ENCODE measurements around the gene CEP57.
"Not testable (repeated sequence)": the region's sequence is repeated elsewhere in the genome, so short reads cannot be mapped to it uniquely, and the experiment has no call there.

Gene CEP57

DNA sequence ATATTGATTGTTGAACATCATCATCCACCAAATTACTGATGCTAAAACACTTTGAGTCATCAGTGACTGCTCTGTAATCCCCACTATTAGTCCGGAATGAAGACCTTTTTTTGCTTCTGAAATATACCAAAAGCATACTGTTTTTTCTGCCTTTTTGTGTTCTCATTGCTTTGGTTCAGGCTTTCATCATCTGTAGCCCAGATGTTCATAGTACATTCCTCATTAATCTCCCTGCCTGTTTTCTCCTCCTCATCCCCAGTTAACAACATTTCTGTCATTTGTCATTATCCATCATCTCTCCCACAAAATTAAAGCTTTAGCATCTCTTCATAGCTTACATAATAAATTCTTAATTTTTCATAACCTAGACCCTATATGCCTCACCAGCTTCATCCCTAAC, 9.2 kb downstream of the CEP57 start:
- DNase-seq = no peak

DNA sequence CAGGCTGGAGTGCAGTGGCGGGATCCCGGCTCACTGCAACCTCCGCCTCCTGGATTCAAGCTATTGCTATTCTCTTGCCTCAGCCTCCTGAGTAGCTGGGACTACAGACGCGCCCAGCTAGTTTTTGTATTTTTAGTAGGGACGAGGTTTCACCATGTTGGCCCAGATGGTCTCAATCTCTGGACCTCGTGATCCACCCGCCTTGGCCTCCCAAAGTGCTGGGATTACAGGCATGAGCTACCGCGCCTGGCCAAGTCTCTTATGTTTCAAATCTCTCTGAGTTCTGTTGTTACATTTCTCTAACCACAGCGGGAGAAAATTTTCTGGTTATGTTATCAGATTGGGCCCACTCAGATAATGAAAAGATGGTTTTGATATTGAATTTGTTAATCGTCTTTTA, 10.1 kb downstream of the CEP57 start:
- no peak for DNase-seq

DNA sequence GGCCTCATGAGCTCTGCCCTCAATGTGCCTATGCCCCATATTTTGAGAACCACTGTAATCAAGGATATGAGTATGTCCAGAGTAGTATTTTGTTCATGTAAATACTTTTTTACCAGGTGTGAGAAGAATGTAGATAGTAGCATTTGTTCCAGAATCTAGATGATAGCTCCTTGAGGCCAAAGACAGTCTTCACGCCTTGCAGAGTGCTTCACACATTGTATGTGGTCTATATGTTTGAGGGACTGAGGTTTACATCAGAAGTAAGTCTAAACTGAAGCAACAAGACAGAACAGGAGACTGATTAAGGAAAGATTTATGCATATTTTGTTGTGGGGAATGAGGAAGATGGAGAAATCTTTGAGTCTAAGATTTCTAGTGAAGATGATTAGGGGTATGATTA, 12.5 kb downstream of the CEP57 start:
- DNase-seq = no peak

GRCh38 chr11:95803973-95804372, 13.7 kb downstream of the CEP57 start:
- DNase-seq = no peak

DNA sequence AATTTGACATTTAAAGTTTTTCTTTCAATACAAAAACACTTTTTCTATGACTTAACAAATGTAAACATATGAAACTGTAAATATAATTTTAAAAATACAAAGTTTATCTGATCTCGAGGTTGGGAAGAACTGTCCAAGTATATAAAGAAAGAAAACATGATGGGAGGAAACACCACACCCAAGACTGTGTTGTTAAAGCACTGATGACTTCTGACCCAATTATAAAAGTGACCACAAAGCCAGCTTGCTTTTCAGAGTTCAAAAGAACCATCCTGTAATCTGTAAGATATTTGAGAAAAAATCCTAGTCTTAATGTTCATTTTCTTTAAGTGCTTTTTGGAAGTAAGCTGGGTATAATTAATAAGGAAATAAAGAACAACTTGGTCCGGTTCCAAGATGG, 15.6 kb downstream of the CEP57 start:
- no peak for DNase-seq

GRCh38 chr11:95806464-95806863, 16.2 kb downstream of the CEP57 start:
- DNase-seq = not testable (repeated sequence)

DNA sequence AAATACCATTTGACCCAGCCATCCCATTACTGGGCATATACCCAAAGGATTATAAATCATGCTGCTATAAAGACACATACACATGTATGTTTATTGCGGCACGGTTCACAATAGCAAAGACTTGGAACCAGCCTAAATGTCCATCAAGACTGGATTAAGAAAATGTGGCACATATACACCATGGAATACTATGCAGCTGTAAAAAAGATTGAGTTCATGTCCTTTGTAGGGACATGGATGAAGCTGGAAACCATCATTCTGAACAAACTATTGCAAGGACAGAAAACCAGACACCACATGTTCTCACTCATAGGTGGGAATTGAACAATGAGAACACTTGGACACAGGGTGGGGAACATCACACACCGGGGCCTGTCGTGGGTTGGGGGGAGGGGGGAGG, 20.8 kb downstream of the CEP57 start:
- not testable (repeated sequence) for DNase-seq

DNA sequence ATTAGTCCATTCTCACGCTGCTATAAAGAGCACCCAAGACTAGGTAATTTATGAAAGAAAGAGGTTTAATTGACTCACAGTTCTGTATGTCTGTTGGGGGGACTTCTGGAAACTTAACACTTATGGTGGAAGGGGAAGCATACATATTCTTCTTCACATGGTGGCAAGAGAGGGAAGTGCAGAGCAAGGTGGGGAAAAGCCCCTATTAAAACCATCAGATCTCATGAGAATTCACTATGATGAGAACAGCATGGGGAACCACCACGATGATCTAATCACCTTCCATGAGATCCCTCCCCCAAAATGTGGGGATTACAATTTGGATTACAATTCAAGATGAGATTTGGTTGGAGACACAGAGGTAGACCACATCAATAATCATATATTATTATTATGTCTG, 25.7 kb downstream of the CEP57 start:
- peak; percentile 50 to 74 (median 60) for DNase-seq

GRCh38 chr11:95821640-95822039, 31.3 kb downstream of the CEP57 start:
- no peak for DNase-seq

DNA sequence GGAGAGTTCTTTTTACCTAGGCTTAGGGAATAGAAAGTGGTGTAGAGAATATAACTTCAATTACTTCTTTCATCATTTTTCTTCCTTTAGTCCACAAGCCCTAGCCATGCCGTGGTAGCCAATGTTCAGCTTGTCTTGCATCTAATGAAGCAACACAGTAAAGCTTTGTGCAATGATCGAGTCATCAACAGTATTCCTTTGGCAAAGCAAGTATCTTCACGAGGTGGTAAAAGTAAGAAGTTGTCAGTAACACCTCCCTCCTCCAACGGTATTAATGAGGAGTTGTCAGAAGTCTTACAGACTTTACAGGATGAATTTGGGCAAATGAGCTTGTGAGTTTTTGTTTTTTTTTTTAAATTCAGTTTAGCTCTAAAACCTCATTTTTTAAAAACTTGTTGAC, 37.4 kb downstream of the CEP57 start:
- peak in 1 of 3 donors; percentile 18 for DNase-seq

GRCh38 chr11:95829580-95830259, 39.4 kb downstream of the CEP57 start:
- no peak for DNase-seq

DNA sequence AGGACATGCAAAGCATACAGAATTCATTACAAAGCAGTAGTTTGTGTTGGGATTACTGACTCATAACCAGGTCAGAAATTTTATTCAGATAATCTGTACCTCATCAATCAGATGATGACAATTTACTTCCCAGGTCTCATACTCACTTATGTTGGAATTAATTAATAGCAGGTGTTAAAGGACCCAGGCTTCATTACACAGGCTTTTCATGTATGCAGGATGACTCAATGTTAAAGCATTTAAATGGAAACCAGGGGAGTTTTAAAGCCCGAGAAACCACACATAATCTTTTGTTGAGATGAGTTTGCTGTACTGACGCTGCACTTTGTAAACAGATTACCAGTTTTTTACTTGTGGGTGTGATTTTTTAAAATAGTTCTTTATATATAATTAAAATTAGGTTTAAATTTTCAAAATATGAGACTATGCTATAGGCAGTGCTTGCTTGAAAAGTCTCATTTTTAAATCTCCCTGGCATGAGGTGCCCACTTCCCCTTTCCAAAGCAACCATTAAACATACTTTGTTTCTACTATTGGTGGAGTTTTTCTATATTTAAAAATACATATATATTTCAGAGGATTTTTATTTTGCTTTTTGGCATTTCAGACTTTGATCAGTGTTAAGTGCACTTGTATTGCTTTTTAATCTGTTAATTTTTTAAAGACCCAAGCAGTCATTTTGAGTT, 41.0 kb downstream of the CEP57 start:
- no peak for DNase-seq

- DNase-seq = no peak
Measured at GRCh38 chr11:95832763-95833162, 42.5 kb downstream of the CEP57 start.

GRCh38 chr11:95833378-95833777, 43.1 kb downstream of the CEP57 start:
- DNase-seq = no peak

GRCh38 chr11:95835351-95835750, 45.1 kb downstream of the CEP57 start:
- DNase-seq = no peak

DNA sequence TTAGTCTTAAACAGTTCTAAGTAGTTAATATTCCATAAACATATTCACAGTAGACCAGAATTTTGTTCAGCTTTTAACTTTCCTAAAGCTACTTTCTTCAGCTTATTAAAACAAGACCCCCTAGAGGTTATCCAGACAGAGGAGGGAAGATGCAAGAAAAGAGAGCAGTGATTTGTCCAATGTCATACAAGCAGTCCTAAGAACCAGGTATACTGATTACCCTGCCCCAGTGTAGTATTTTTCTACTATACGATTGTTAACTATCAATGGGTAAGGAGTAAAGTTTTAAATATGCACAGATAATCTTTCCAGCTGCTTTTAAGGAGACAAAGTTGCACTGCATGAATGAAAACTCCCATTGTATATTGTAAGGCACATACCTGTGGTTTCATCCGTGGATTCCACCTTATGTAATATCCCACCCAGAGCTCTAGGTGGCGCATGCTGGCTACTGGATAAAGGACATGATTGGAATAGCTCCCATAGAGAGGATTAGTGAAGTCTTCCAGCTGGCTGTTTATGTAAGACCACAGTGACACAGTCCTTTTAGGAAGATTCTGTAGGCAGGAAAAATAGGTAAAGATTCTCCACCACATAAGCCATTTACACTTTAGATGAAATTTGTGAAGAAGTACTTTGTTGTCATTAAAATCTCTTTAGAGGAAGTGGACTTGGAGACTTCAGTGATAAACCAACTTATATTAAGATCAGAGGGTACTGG, 45.6 kb downstream of the CEP57 start:
- DNase-seq = peak; percentile 73

DNA sequence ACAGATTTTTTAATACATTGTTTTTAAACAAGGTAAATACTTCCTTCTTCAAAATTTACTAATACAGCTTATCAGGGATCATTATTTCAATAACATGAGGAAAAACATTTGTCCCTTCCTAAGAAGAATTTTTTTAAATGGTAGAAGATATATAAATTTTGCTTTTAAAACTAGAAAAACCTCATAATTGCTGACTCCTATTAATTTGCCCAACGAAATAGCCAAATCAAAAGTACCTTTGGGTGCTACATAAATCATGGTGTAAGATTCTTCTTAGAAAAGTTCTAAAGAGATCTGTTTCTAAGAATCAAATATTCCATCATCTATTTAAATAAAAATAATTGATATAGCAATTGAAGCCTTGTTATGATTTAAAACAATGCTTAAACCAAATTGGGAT, 54.9 kb downstream of the CEP57 start:
- no peak for DNase-seq

- peak; percentile 69 to 79 (median 77) for DNase-seq
Measured at GRCh38 chr11:95849087-95849825, 59.0 kb downstream of the CEP57 start.

DNA sequence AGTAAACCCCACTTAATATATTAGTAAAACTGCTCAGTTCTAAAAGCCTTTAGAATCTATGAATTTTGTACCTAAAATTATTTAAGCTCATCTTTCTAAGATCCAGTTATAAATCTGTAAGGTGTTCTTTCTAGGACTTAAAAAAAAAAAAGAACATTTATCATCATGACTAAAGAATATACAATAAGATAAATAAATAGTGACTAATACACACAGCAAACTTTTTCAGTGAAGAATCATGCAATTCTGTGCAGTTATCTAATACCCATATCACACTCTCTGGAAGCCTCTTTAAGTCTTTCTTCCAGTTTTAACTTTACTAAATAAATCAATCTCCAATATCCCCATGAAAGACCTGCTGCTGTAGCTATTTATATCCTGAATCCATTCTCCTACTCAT, 59.8 kb downstream of the CEP57 start:
- DNase-seq = no peak

- no peak for DNase-seq
Measured at GRCh38 chr11:95853138-95853537, 62.8 kb downstream of the CEP57 start.

DNA sequence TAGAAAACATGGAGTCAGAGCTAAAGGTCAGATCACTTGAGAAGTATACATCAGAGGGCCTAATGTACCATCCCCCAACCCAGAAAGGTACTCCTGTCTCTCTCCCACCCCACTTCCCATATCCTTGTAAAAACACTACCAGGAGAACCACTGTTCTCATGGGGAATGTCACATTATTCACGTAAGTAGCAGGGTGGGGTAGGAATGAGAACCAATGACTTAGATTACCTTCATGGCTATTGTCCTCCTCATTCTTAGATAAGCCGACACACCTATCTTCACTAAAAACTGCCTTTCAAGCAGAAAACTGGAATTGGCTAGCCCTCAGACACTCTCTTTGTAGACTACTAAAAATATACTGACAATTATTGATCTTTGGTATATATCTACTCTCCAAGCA, 63.6 kb downstream of the CEP57 start:
- DNase-seq = no peak

GRCh38 chr11:95854362-95854761, 64.1 kb downstream of the CEP57 start:
- DNase-seq = not testable (repeated sequence)

- not testable (repeated sequence) for DNase-seq
Measured at GRCh38 chr11:95860024-95860423, 69.7 kb downstream of the CEP57 start.

Measured in suppressor macrophage treated with lipopolysaccharide for 1 hour (primary cell).